ENCODE measurements around the gene IFRD1.

The IFRD1 gene

GRCh38 chr7:112450807-112451761, 824 bp downstream of the IFRD1 start (continued):
- TF ChIP-seq OVOL3 (tag by site-specific recombination; IDR thresholded peaks at IDR 0.05) (0 out of 2 replicates have a peak, but pooled peaks have one; percentile 25), ZNF248 (tag by site-specific recombination; IDR thresholded peaks at IDR 0.05) (no peak), ZNF548 (tag by site-specific recombination; IDR thresholded peaks at IDR 0.05) (no peak), ZBTB6 (tag by site-specific recombination; IDR thresholded peaks at IDR 0.05) (peak; percentile 77), PRDM1 (tag by site-specific recombination; IDR thresholded peaks at IDR 0.05) (peak; percentile 57), ZBTB8A (tag by site-specific recombination; IDR thresholded peaks at IDR 0.05) (peak; percentile 70), ZNF610 (tag by site-specific recombination; IDR thresholded peaks at IDR 0.05; ENCODE audit: borderline replicate concordance) (0 out of 2 replicates have a peak, but pooled peaks have one; percentile 25), ZNF18 (tag by site-specific recombination; IDR thresholded peaks at IDR 0.05) (0 out of 2 replicates have a peak, but pooled peaks have one; percentile 23), ZNF792 (tag by site-specific recombination; IDR thresholded peaks at IDR 0.05) (no peak), ZNF341 (tag by site-specific recombination; IDR thresholded peaks at IDR 0.05; ENCODE audit: low read depth) (peak; percentile 65), ZNF513 (tag by site-specific recombination; IDR thresholded peaks at IDR 0.05) (0 out of 2 replicates have a peak, but pooled peaks have one; percentile 17), ZNF544 (tag by site-specific recombination; IDR thresholded peaks at IDR 0.05) (no peak), ZBTB17 (tag by site-specific recombination; IDR thresholded peaks at IDR 0.05) (peak; percentile 98), ZNF561 (tag by site-specific recombination; IDR thresholded peaks at IDR 0.05; ENCODE audit: borderline replicate concordance) (peak; percentile 5; the same call in 1 of the 2 replicates)

- ChIA-PET CTCF (interaction anchor here (0.6 to 1.7 kb wide), 11 partner anchors 15 to 711 kb away, joined by 3 to 9 read pairs (median 3); partner anchors contain the start of gene LSMEM1), POLR2A (interaction anchor here (0.6 to 3.9 kb wide), 7 partner anchors 8 to 1014 kb away, joined by 3 to 49 read pairs (median 9); no protein-coding TSS in a partner anchor)
- H3K9me3 ChIP-seq (ENCODE audit: control insufficient read depth, insufficient read depth, low read depth, low read length): no peaks in the 10 kb centered on the region
- H3K4me3 ChIP-seq (ENCODE audit: low read depth, low read length): peak overlapping the region; percentile 100
- H3K36me3 ChIP-seq (ENCODE audit: control insufficient read depth in 2 of 2, insufficient read depth in 1 of 2, low read length in 2 of 2): peaks cover 17 to 19% of the 10 kb centered on the region in 2 experiments
- H3K27ac ChIP-seq (ENCODE audit: extremely low read depth, low read depth, low read length): peak overlapping the region; percentile 84
- H3K4me1 ChIP-seq (ENCODE audit: control insufficient read depth, insufficient read depth, low read length): peaks cover 10% of the 10 kb centered on the region; the same call in 1 of the 2 replicates
- TF ChIP-seq ZIC2 (tag by site-specific recombination; IDR thresholded peaks at IDR 0.05) (peak; percentile 37; the same call in 1 of the 2 replicates), ZNF529 (tag by site-specific recombination; IDR thresholded peaks at IDR 0.05; ENCODE audit: insufficient replicate concordance) (no peak), ZNF311 (tag by site-specific recombination; IDR thresholded peaks at IDR 0.05; ENCODE audit: borderline replicate concordance) (no peak), GLI2 (tag by site-specific recombination; IDR thresholded peaks at IDR 0.05; ENCODE audit: borderline replicate concordance, low read depth) (no peak), ZBTB20 (tag by site-specific recombination; IDR thresholded peaks at IDR 0.05) (peak; percentile 22; the same call in 1 of the 2 replicates), ZNF366 (tag by site-specific recombination; conservative IDR thresholded peaks at IDR 0.05) (peak; percentile 81), GLIS1 (tag by site-specific recombination; IDR thresholded peaks at IDR 0.05) (peak; percentile 85), ZNF549 (tag by site-specific recombination; IDR thresholded peaks at IDR 0.05) (no peak), PRDM6 (tag by site-specific recombination; IDR thresholded peaks at IDR 0.05) (peak; percentile 66), IKZF3 (tag by site-specific recombination; IDR thresholded peaks at IDR 0.05) (peak; percentile 88), ZNF433 (tag by site-specific recombination; IDR thresholded peaks at IDR 0.05; ENCODE audit: low read depth) (no peak), ZNF76 (tag by site-specific recombination; IDR thresholded peaks at IDR 0.05; ENCODE audit: borderline replicate concordance, low read depth) (peak; percentile 44; the same call in 1 of the 2 replicates), ZFP69B (tag by site-specific recombination; IDR thresholded peaks at IDR 0.05) (no peak), ZNF292 (tag by site-specific recombination; IDR thresholded peaks at IDR 0.05; ENCODE audit: borderline replicate concordance, low read depth) (no peak), ZNF37A (tag by site-specific recombination; IDR thresholded peaks at IDR 0.05) (no peak), ZBTB17 (tag by site-specific recombination; IDR thresholded peaks at IDR 0.05) (peak; percentile 54)
These were observed 2.0 kb downstream of the IFRD1 start for GRCh38 chr7:112452102-112452888.

Measured in HEK293 (cell line).